CD4-positive, CD25-positive, alpha-beta regulatory T cell (primary cell): ENCODE data around the gene RNF123. TPM values are rescaled to one million over a fixed set of nuclear protein-coding genes. Genes with fewer than 3 reads are reported as not detected.

Source experiments
- ATAC-seq, 2 donors: fragments of 150-1000 bp; cut with Tn5 transposase; one replicate each; pipeline ENCODE4 v1.10.0; 2021; ENCODE audit warnings: low read depth in 2 of 2, moderate number of reproducible peaks in 2 of 2, moderate library complexity in 1 of 2
- DNase-seq, 3 donors: peaks; one replicate each; pipeline versions ENCODE4 v3.0.0 to v3.0.0-alpha.2; 2012 to 2022; ENCODE audit warnings: mixed read lengths in 1 of 3
- H3K27ac ChIP-seq: one replicate; pipeline ENCODE4 v1.7.0; 2013; ENCODE audit warnings: mild to moderate bottlenecking, low read length; ENCODE audit not compliant: insufficient read depth, poor library complexity, severe bottlenecking
- H3K27me3 ChIP-seq: one replicate; pipeline ENCODE4 v1.7.0; 2013; ENCODE audit warnings: low read length; ENCODE audit not compliant: control insufficient read depth, insufficient read depth
- H3K36me3 ChIP-seq: one replicate; pipeline ENCODE4 v1.7.0; 2013; ENCODE audit warnings: mild to moderate bottlenecking, low read length, moderate library complexity; ENCODE audit not compliant: control insufficient read depth, insufficient read depth
- H3K4me1 ChIP-seq: 2 replicates; pipeline ENCODE4 v1.7.0; 2013; ENCODE audit warnings: mild to moderate bottlenecking, low read length; ENCODE audit not compliant: insufficient read depth, control insufficient read depth, poor library complexity, severe bottlenecking
- H3K4me3 ChIP-seq: one replicate; pipeline ENCODE4 v1.7.0; 2013; ENCODE audit warnings: low read depth, mild to moderate bottlenecking, low read length, moderate library complexity
- H3K9me3 ChIP-seq, 2 experiments: 1 replicate in 1 of 2; 2 replicates in 1 of 2; pipeline ENCODE4 v1.7.0; 2013; ENCODE audit warnings: low read length in 2 of 2, mild to moderate bottlenecking in 1 of 2, moderate library complexity in 1 of 2; ENCODE audit not compliant: control insufficient read depth in 2 of 2
- H3K27ac Mint-ChIP-seq, 3 donors: one replicate each; pipeline ENCODE4 v1.8.0; 2020 to 2022; ENCODE audit warnings: mild to moderate bottlenecking in 3 of 3, mixed read lengths in 3 of 3, moderate library complexity in 2 of 3
- H3K27me3 Mint-ChIP-seq: one replicate; pipeline ENCODE4 v1.8.0; 2022; ENCODE audit warnings: mild to moderate bottlenecking, mixed read lengths
- H3K36me3 Mint-ChIP-seq: one replicate; pipeline ENCODE4 v1.8.0; 2020; ENCODE audit warnings: mixed read lengths
- H3K4me1 Mint-ChIP-seq, 4 donors: one replicate each; pipeline ENCODE4 v1.8.0; 2020 to 2022; ENCODE audit warnings: mixed read lengths in 4 of 4, mild to moderate bottlenecking in 1 of 4
- H3K4me3 Mint-ChIP-seq, 4 donors: one replicate each; pipeline ENCODE4 v1.8.0; 2020 to 2022; ENCODE audit warnings: mild to moderate bottlenecking in 4 of 4, mixed read lengths in 4 of 4, moderate library complexity in 3 of 4
- H3K9me3 Mint-ChIP-seq, 7 donors: one replicate each; pipeline ENCODE4 v1.8.0; 2020 to 2022; ENCODE audit warnings: mixed read lengths in 7 of 7, mild to moderate bottlenecking in 3 of 7, moderate library complexity in 2 of 7
- polyA plus RNA-seq, 4 donors: library from polyadenylated mRNA; unstranded; fragments of 300-500 nt; fragmentation: Illumina TruSeq; gene quantifications; one replicate each; pipeline ENCODE4 v1.2.3, GENCODE V29; 2021
- total RNA-seq: library from RNA; stranded (reverse); gene quantifications from one replicate; pipeline ENCODE4 v1.2.3, GENCODE V29; 2022

The RNF123 gene
- total and polyA plus RNA-seq, 5 donors from 2014 or later: 9.8 to 47.1 (median 13.6) TPM

- Mint-ChIP-seq H3K36me3 (peaks cover 10% of the 10 kb centered on the region), H3K4me3 (peak overlapping the region in 1 of 4 donors; percentile 10), H3K9me3 (no peaks in the 10 kb centered on the region), H3K4me1 (peaks cover 0 to 5% (median 0%) of the 10 kb centered on the region in 4 donors), H3K27me3 (no peaks in the 10 kb centered on the region), H3K27ac (no peak overlapping the region)
- no peak overlapping the region for H3K27ac ChIP-seq
- DNase-seq: no peak
- no peaks in the 10 kb centered on the region for H3K27me3 ChIP-seq
- no peaks in the 10 kb centered on the region for H3K9me3 ChIP-seq
- no peak overlapping the region for H3K4me3 ChIP-seq
- no peaks in the 10 kb centered on the region for H3K4me1 ChIP-seq
- no peak for ATAC-seq
- peaks cover 21% of the 10 kb centered on the region for H3K36me3 ChIP-seq
Measured at GRCh38 chr3:49700453-49701128, 11.2 kb downstream of the RNF123 start.

GRCh38 chr3:49701388-49702077, 12.2 kb downstream of the RNF123 start:
- H3K9me3 Mint-ChIP-seq: no peaks in the 10 kb centered on the region
- H3K27ac Mint-ChIP-seq: no peak overlapping the region
- H3K4me1 ChIP-seq: no peaks in the 10 kb centered on the region
- H3K27ac ChIP-seq: no peak overlapping the region
- H3K9me3 ChIP-seq: no peaks in the 10 kb centered on the region
- H3K36me3 ChIP-seq: peaks cover 22% of the 10 kb centered on the region
- H3K27me3 Mint-ChIP-seq: no peaks in the 10 kb centered on the region
- H3K4me3 ChIP-seq: no peak overlapping the region
- DNase-seq (no peak), ATAC-seq (no peak)
- H3K36me3 Mint-ChIP-seq: peaks cover 10% of the 10 kb centered on the region
- peaks cover 0 to 5% (median 0%) of the 10 kb centered on the region in 4 donors for H3K4me1 Mint-ChIP-seq
- no peaks in the 10 kb centered on the region for H3K27me3 ChIP-seq
- H3K4me3 Mint-ChIP-seq: no peak overlapping the region

- Mint-ChIP-seq H3K4me1 (peaks cover 0 to 5% (median 0%) of the 10 kb centered on the region in 4 donors), H3K4me3 (no peak overlapping the region), H3K27ac (no peak overlapping the region), H3K36me3 (peaks cover 17% of the 10 kb centered on the region), H3K27me3 (no peaks in the 10 kb centered on the region), H3K9me3 (peaks cover 0 to 1% (median 0%) of the 10 kb centered on the region in 7 donors)
- Histone ChIP-seq H3K4me1 (no peaks in the 10 kb centered on the region), H3K27me3 (no peaks in the 10 kb centered on the region), H3K9me3 (no peaks in the 10 kb centered on the region), H3K36me3 (peaks cover 22% of the 10 kb centered on the region), H3K27ac (no peak overlapping the region), H3K4me3 (no peak overlapping the region)
- DNase-seq: no peak
- ATAC-seq: no peak
Measured at GRCh38 chr3:49702672-49703071, 13.3 kb downstream of the RNF123 start.

- peaks cover 0 to 1% (median 0%) of the 10 kb centered on the region in 7 donors for H3K9me3 Mint-ChIP-seq
Measured at GRCh38 chr3:49703443-49703927, 14.1 kb downstream of the RNF123 start.

DNA sequence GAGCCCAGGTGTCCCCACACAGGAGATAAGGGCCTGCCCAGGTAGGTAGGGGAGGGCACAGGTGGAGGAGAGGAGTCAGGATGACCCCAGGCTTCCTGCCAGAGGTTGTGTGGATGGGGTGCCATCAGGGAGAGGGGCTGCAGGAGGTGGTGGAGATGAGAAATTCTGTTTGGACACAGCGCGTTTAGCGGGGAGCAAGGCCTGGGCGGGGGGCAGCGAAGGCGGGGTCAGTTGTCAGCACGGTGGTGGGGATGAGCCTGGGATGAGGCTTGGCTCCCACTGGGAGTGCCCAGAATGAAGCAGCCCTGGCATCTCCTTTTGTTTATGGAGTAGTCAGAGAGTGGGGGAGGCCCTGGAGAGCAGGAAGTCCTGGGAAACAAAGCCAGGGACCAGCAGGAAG, 14.6 kb downstream of the RNF123 start:
- no peaks in the 10 kb centered on the region for H3K27me3 Mint-ChIP-seq
- H3K4me1 ChIP-seq: no peaks in the 10 kb centered on the region
- H3K9me3 ChIP-seq: no peaks in the 10 kb centered on the region
- H3K27me3 ChIP-seq: no peaks in the 10 kb centered on the region
- H3K4me3 Mint-ChIP-seq: no peak overlapping the region
- H3K27ac Mint-ChIP-seq: peak overlapping the region in 1 of 3 donors; percentile 83
- peaks cover 19% of the 10 kb centered on the region for H3K36me3 Mint-ChIP-seq
- H3K27ac ChIP-seq: no peak overlapping the region
- peaks cover 22% of the 10 kb centered on the region for H3K36me3 ChIP-seq
- peaks cover 0 to 5% (median 0%) of the 10 kb centered on the region in 4 donors for H3K4me1 Mint-ChIP-seq
- DNase-seq: no peak
- H3K4me3 ChIP-seq: no peak overlapping the region
- ATAC-seq: no peak
- peaks cover 0 to 1% (median 0%) of the 10 kb centered on the region in 7 donors for H3K9me3 Mint-ChIP-seq

More at GRCh38 chr3:49703443-49703927, 14.1 kb downstream of the RNF123 start:
- no peaks in the 10 kb centered on the region for H3K27me3 ChIP-seq
- Mint-ChIP-seq H3K4me1 (peaks cover 0 to 5% (median 0%) of the 10 kb centered on the region in 4 donors), H3K27me3 (no peaks in the 10 kb centered on the region), H3K36me3 (peaks cover 19% of the 10 kb centered on the region), H3K27ac (peak overlapping the region in 1 of 3 donors; percentile 32), H3K4me3 (peak overlapping the region in 1 of 4 donors; percentile 63)
- peaks cover 22% of the 10 kb centered on the region for H3K36me3 ChIP-seq
- no peaks in the 10 kb centered on the region for H3K9me3 ChIP-seq
- DNase-seq: peak; percentile 46 to 77 (median 71)
- H3K4me1 ChIP-seq: no peaks in the 10 kb centered on the region
- no peak overlapping the region for H3K4me3 ChIP-seq
- peak; percentile 89 to 92 for ATAC-seq
- H3K27ac ChIP-seq: no peak overlapping the region

DNA sequence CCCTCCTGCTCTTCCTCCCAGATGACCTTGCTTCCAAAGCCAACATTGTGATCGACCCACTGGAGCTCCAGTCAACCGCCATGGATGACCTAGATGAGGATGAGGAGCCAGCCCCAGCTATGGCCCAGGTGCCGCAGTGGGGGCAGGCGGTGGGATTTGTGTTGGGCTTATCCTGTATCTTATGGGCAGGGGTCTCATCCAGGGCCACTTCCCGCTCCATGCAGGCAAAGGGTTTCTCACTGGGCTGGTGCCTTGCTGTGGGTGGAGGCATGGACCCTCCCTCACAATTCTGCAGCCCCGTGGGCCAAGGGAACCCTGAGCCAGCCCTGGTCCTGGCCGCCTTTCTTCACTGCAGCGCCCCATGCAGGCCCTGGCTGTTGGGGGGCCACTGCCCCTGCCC, 15.3 kb downstream of the RNF123 start:
- Histone ChIP-seq H3K27ac (no peak overlapping the region), H3K4me3 (no peak overlapping the region), H3K9me3 (no peaks in the 10 kb centered on the region), H3K27me3 (no peaks in the 10 kb centered on the region), H3K4me1 (no peaks in the 10 kb centered on the region), H3K36me3 (peaks cover 22% of the 10 kb centered on the region)
- Mint-ChIP-seq H3K4me1 (peaks cover 0 to 5% (median 0%) of the 10 kb centered on the region in 4 donors), H3K9me3 (peaks cover 0 to 1% (median 0%) of the 10 kb centered on the region in 7 donors), H3K36me3 (peaks cover 19% of the 10 kb centered on the region), H3K4me3 (no peak overlapping the region), H3K27ac (no peak overlapping the region), H3K27me3 (no peaks in the 10 kb centered on the region)
- ATAC-seq (no peak), DNase-seq (no peak)

GRCh38 chr3:49705390-49705960, 16.1 kb downstream of the RNF123 start:
- no peak overlapping the region for H3K4me3 ChIP-seq
- H3K27ac ChIP-seq: no peak overlapping the region
- no peaks in the 10 kb centered on the region for H3K4me1 ChIP-seq
- H3K36me3 ChIP-seq: peaks cover 22% of the 10 kb centered on the region
- no peaks in the 10 kb centered on the region for H3K27me3 ChIP-seq
- no peaks in the 10 kb centered on the region for H3K27me3 Mint-ChIP-seq
- H3K4me1 Mint-ChIP-seq: peaks cover 0 to 5% (median 0%) of the 10 kb centered on the region in 4 donors
- no peak for ATAC-seq
- no peak for DNase-seq
- peak overlapping the region in 1 of 3 donors; percentile 63 for H3K27ac Mint-ChIP-seq
- H3K36me3 Mint-ChIP-seq: peaks cover 16% of the 10 kb centered on the region
- H3K4me3 Mint-ChIP-seq: no peak overlapping the region
- no peaks in the 10 kb centered on the region for H3K9me3 ChIP-seq
- peaks cover 0 to 1% (median 0%) of the 10 kb centered on the region in 7 donors for H3K9me3 Mint-ChIP-seq
